GM18868 (cell line): ENCODE results near the gene SPTLC2.

Experiments
- ATAC-seq: cut with Tn5 transposase; IDR thresholded peaks from one replicate; pipeline ENCODE4 v1.9.1; 2021; ENCODE audit warnings: mild to moderate bottlenecking, moderate library complexity; ENCODE audit not compliant: unreplicated experiment

The SPTLC2 gene

DNA sequence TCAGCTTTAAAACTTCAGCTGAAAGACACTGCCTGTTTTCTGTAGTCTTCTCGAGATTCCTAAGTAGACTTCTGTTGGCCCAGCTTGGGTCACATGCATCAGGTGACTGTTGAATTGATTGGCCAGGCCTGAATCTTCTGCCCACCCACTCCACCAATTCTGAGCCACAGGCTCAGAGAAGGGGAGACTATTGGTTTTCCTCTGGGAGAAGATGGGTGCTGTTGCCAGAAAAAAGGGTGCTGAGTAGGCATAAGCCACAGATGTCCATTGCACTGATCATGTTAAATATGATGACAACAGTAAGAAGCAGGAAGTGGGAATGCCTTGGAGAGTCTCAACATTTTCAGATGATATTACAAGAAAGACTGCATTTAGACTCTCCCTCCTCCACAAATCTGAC is 6.8 kb upstream of the SPTLC2 start:
- ATAC-seq: no peak

DNA sequence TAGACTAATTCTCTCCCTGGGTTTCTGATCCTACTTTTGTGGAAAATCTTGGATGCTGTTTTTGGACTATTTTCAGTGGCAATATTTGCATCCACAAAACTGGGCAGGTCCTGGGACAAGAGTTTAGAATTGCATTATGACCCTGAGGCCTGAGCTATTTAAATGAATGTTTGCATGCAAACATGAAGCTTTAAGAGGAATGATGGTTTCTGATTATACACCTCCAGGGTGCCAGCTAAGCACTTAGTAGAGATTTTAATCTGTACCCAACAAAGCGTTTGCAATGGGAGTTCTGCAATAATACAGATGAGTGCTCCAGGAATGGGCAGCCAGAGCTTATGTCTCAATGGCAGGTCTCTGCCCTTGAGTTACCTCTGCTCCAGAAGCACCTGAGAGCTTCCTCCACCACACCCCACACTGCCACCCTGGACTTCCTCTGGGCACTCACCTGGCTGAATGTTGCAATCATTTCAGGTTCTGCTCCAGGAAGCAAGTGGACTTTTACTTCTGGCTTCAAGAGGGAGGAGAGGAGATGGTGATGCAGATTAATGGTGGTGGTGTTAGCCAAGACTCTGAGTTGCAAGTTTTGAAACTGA is 6.0 kb upstream of the SPTLC2 start:
- ATAC-seq: no peak

DNA sequence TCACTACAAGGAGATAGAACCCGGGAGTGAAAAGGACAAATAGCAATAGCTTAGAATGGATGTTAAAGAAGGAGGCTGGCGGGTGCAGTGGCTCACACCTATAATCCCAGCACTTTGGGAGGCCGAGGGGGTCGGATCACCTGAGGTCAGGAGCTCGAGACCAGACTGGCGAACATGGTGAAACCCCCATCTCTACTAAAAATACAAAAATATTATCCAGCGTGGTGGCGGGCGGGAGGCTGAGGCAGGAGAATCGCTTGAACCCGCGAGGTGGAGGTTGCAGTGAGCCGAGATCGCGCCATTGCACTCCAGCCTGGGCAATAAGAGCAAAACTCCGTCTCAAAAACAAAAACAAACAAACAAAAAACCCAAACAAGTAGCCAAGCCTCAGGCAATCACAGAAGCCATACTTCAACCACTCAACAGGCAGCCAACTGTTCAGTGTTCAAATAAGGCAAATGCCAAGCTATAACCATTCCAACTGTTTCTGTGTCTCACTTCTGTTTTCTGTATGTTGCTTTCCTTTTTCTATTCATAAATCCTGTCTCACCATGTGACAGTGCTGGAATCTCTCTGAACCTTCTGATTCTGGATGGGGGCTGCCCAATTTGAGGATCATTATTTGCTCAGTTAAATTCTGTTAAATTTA is 3.9 kb upstream of the SPTLC2 start:
- no peak for ATAC-seq

DNA sequence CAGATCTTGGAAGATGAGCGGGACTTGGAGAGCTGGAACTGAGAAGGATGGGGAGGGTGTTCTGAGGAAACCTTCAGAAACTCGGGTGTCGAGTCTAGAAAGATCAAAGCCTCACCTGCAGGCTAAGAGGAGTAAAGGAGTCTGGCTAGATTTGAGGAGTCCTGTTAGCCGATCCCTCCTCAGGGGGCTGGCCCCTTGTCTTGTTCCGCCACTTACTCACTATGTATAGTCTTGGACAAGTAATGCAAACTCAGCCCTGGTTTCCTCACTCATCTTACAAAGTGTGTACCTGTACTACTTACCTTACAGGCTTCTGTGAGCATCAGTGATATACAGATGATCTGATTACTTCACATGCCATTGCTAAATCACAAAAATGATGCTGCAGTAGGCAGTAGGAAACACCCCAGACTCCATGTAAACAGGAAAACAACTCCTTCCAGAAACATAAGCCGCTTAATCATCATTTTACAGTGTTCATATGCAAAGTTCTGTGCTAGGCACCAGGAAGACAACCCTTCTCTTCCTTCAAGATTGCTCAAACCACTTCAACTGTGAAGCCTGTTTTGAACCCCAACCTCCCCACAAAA is 2.0 kb upstream of the SPTLC2 start:
- no peak for ATAC-seq

DNA sequence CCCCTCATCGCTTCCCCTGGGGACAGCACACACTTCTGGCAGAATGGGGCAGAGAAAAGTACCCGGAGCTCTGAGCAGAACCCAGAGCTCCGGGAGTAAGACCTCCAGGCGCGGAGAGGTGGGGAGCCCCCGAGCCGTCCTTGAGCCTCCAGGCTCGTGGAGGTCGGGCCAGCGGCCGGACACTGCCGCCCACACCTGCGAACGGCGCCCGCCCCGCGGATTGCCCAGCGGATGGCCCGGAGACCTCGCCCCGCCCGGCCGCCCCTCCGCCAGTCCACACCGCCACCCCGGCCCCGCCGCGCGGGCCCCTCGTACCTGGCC is 344 bp downstream of the SPTLC2 start:
- ATAC-seq: no peak

DNA sequence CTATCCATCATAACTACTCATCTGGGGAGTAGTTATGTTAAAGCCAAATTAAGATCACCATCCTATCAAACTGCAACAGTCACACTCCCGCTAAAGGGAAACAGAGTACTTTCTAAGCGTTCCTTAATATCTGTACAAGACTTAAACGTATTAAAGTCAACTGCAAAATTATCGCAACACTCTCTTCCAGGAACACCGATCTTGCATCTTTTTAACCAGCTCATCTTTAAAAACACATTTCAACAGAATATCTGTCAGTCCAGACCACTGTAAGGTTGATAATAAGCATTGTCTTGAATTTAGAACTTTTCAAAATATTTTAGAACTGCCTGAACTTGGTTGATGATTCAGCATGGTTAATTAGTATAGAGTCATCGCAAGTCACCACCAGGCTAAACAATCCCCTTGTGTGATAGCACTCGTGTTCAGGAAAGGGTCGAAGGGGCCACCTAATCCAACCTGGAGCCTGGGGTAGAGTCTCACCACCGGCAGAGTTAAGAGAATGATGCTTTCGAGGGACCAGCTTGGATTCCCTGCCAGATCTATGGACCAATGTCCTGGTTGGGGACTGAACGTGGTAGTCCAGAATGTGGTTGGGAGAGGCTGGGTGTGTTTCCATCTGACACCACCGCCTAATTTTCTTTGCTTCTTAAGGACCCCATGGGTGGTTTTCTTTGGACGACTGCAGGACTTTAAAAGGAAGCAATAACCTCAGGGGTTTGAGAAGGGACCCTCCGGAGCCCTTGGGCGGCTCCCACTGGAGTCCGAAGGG is 890 bp downstream of the SPTLC2 start:
- no peak for ATAC-seq

DNA sequence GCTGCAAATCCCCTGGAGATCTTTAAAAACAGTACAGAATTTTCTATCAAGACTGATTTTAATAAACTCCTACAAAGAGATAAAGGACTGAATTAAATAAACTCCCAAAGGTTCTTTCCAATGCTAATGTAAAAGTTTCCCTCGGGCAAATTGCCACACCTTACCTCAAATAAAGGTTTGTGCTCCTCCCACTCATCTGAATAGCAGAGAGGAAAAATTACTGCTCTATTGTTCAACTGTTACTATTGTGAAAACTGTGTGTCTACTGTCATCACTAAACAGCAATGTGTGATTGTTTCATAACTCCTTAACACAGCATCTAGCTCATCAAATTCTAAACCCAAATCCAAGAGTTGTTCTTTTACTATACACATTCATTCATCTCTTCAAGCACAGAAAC is 3.2 kb downstream of the SPTLC2 start:
- ATAC-seq: no peak

DNA sequence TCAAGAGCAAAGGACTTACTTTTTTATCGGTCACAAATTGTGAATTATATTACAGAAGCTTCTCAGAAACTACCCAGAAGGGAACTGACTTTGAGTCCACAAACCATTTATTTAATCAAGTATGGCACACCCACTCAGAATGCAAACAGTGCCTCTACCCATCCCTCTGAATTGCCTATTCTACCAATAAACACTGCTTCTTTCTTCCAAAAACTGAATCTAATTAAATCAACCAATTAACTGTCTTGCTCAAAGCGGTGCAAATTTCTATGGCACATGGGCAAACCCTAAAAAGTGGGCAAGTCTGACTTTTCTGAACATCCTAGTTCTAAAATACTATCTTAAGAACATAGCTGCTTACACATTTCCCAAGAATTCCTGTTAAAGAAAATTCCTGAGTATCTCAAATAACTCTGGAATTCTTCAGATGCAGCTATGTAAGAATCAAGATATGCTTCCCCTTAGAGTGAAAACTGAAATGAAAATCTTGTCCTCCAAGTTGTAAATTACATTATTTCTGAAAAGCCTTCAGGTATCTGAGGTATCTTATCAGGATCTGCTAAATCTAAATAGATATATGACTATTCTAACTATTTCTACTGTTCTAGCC is 4.3 kb downstream of the SPTLC2 start:
- no peak for ATAC-seq

DNA sequence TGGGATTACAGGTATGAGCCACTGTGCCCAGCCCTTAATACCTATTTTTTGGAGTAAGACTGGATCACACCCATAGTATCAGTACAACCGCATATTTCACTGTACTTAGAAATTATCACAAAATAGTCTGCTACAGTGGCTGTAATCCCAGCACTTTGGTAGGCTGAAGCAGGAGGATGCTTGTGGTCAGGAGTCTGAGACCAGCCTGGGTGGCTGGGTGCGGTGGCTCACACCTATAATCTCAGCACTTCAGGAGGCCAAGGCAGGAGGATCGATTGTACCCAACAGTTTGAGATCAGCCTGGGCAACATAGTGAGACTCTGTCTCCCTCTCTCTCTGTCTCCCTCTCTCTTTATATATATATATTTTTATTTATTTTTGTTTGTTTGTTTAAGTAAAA is 5.9 kb downstream of the SPTLC2 start:
- no peak for ATAC-seq

DNA sequence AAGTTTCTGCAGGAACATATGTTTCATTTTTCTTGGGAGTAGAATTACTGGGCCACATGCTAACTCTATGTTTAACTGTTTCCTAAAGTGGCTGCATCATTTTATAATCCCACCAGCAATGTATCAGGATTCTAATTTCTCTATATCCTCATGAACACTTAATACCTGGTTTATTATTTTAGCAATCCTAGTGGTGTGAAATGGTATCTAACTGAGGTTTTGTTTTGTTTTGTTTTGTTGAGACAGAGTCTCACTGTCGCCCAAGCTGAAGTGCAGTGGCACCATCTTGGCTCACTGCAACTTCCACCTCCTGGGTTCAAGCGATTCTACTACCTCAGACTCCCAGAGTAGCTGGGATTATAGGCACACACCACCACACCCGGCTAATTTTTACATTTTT is 6.5 kb downstream of the SPTLC2 start:
- no peak for ATAC-seq

DNA sequence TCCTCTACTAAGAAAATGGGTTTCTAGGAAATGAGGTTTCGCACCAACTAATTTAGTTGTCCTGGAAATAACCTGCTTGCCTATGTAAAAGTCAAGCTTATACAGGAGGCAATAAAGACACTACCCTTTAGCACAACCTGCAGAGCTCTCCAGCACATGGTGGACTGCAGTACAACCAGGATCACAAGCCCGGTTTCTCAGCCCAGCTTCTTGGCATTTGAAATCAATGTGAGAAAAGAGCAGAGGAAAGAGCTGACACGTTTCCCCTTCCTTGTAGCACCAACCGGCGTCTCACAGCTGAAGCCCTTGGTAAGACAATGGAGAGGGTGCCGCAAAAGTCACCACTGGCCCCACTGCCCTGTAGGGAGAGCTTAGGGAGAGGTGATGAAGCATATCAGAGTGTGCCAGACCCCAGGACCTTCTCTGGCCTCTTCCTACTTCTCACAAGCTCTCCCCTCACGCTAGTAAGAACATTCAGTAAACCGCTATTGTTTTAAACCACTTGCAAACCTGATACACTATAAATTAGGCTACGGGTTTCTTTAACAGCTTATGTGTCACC is 8.6 kb downstream of the SPTLC2 start:
- peak; percentile 57 for ATAC-seq

DNA sequence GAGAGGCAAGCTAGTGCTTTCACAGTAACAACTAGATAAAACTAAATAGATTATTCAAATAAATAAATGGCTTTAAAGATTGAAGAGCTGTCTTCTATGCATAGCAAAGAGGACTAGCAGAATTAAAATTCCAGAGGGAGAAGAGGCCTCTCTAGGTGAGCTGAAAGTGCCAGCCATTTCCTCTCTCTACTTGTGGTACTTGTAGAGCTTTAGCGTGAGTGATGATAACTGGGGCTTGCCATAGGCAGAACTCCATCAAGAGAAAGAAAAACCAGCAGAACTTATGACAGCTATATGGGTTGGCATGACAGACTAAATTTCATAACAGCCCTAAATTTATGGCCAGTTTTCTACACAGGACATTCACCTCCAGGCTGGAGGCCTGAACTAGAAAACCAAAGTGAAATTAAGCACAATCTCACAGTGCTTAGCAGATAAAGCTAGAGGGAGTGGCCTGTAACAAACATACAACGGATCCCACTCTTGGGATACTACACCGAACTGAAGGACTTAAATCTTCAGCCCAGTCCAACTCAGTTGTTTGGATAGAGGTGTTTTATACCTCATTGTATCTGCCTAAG is 11.0 kb downstream of the SPTLC2 start:
- ATAC-seq: no peak

DNA sequence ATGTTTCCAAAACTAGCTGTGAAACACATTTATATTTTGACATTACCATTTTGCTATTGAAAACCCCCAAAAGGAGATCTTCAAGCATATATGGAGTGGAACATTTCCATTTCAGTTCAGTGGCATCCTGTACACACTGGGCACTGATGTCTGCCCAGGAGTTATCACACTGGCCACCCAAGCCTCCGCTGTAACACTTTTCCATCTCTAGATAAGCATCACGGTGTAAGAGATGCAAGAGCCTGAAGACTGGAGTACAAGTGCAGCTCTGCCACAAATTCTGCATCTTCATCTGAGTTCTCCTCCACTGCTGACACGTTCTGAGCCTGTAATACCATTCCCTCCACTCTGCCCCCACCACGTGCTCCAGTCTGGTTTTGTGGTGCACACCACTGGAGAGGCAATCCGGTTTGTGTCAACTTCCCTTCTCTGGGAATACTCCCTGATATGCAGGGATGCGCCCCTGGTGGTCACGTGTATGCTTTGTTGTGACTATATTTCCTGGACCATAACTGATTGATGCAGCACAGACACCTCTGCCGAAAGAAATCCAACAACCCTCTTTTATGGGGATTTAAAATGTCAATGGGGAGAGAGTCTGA is 12.7 kb downstream of the SPTLC2 start:
- ATAC-seq: no peak

DNA sequence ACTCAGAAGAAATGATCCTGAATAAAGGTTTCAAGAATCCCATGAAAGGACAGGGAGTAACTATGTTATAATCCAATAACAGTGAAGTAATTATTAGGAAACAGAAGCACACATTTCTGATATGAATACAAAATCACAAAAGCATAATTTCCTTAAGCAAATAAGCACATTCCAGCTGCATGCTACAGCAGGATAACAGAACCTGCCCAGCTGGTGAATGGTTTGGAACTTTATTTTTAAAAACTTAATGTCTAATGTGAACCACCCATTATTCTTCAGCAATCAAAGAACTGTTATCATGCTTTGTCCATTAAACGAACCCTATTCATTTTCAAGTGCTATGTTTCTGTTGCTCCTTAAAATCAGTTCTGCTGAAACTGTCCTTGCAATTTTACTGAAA is 13.4 kb downstream of the SPTLC2 start:
- ATAC-seq: no peak

DNA sequence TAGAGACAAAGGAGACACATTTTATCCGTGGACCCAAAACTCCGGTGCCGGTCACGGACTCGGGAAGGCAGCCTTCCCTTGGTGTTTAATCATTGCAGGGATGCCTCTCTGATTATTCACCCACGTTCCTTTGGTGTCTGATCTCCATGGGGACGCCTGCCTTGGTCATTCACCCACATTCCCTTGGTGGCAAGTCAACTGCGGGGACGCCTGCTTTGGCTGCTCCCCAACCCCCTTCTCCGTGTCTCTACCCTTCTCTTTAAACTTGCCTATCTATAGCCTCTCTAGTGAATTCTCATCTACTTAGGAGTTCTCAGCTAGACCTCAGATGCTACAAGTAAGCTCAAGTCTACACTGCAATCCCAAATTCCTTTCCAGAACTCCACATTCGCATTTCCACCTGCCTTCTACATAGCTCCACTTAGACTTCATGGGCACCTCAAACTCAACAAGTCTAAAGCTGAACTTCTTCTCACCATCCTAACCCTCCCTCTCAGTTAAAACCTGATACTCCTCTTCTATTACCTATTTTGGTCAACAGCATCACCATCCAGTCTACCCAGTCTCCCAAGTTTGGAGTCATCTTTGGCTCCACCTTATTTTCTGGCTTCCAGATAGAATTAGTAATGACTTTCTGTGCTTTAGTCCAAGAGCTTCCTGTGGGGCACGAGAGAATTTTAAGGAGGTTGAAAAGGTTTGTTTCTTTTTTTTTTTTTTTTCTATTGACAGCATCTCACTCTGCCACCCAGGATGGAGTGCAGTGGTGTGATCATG is 14.4 kb downstream of the SPTLC2 start:
- no peak for ATAC-seq

DNA sequence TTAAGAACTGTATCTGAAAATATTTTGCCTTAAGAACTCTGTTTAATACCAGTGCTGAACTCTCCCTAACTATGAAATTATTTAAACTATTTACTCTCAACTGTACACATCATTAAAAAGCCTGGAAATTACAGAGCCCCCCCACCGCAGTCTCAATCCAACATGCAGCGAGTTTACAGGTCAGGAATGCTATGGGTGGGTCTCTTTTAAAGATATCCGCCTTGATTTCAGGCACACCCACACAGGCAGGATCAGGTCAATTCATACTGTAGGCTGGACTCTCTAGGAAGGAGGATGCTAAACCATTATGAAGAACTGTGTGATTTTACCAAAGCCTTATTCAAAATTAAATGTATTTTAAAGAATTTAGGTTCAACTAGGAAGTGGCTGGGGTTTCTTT is 16.5 kb downstream of the SPTLC2 start:
- ATAC-seq: no peak

DNA sequence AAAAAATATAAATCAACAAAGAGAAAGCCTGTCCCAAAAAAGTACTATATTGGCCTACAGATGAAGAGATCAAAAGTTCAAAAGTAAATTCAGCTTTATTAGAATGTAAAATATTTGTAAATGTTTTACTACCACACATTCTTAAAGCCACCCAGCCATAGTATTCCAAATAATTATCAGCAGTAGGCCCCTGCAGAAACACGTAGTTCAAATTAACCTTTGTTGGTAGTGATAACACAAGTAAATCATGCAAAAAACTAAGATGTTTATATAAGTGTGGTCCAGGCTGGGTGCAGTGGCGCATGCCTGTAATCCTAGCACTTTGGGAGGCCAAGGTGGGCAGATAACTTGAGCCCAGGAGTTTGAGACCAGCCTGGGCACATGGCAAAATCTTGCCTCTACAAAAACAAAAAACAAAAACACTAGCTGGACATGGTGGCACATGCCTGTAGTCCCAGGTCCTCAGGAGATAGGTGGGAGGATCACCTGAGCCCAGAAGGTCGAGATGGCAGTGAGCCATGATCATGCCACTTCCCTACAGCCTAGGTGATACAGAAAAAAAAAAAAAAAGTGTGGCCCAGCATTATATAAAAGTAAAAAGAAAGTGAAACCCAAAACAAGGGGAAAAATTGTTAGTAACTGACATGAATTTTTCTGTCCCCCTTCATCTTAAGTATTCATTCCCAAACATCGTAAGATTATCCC is 17.9 kb downstream of the SPTLC2 start:
- ATAC-seq: no peak

DNA sequence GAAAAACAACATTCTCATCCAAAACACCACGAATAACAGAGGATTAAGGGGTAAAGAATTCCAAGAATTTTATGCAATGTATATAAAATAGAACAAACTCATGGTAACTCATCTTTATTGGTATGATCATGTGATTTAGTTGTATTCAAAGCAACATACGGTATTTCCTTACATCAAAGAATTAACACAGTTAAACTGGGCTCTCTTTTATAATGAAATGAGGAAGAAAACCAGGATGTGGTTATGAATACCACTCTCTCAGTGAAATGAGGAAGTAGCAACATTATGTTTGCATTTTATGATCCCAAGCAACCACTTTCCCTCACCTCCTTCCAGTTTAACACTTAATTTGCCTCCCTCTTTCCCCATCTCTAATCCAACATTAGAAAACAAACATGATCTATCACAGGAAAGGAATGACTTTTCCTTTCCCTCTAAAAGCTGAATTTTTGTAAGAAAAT is 22.9 kb downstream of the SPTLC2 start:
- peak; percentile 76 for ATAC-seq

DNA sequence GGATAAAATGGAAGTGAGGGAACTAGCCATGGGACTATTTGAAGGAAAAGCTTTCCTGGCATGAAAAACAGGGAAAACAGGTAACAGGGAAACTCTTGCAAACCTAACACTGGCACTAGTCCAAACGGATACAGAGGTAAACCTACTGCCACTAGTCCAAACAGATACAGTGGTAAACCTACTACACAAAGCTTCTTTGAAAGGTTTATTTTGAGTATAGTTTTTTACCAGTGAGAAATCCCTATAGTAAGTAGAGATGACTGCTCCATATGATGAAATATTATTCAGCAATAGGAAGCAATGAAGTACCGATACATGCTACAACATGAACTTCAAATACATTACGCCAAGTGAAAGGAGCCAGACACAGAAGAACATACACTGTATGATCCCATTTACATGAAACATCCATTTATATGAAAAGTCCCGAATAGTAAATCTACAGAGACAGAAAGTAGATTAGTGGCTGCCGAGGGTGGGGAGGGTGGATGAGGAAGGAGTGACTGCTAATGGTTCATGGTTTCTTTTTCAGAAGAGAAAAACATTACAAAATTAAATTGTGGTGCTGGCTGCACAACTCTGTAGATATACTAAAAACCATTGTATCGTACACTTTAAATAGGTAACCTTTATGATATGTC is 25.5 kb downstream of the SPTLC2 start:
- peak; percentile 45 for ATAC-seq
